ENCODE data around the gene ARSI.

Gene ARSI

GRCh38 chr5:150302301-150303069 is at the start of gene ARSI:
ARSI (minus strand) TSS chr5:150302905; CDS start chr5:150302373, 532 bp downstream.
- peak; percentile 69 for DNase-seq (ENCODE audit: low spot score)

GRCh38 chr5:150350524-150351344 is 48.0 kb upstream of the ARSI start:
- DNase-seq (ENCODE audit: low spot score), result peak; percentile 84

DNA sequence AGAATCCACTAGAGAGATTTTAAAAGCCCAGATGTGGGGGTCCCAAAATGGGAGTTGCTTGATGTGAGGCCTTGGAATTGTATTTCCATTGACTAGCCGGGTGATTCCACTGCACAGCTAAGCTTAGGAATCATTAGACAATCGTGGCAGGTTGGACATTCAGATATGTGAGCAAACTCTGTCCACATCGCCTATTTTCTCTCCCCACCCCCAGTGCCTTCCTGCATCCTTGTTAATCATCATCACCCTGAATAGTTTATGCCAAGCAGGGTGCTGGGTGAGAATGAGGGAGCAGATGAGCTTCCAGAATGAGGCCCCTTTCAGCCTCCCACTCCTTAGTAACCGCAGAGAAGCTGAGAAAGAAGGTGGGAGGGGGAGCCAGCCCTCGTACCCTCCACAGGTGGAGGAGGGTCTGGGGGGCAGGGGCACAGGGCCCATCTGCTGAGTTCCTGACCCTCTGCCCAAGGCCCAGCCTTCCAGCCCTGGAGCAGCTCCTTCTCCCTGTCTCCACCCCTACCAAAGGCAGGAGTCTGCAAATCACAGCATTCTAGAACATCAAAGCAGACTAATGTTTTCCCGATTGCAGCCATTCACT is 47.1 kb upstream of the ARSI start:
- no peak for DNase-seq (ENCODE audit: low spot score)

GRCh38 chr5:150347451-150347850 is 44.7 kb upstream of the ARSI start:
- DNase-seq (ENCODE audit: low spot score), result no peak

DNA sequence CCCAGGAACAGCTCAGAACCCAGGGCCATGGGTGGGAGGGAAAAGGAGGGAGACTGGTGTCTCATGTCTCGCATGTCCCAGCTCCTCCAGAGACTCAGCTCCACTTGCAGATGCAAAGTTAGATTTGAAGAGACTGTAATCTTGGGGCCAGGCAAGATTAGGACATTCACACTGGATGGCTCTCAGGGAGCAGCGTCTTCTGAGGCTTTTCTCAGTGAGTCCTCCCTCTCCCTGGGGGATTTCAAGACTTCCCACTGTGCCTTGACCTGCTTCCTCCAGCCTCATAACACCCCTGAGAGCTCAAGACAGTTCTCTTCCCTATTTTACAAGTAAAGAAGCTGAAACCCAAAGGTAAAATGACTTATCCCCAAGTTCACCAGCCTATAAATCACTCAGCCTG is 44.3 kb upstream of the ARSI start:
- no peak for DNase-seq (ENCODE audit: low spot score)

DNA sequence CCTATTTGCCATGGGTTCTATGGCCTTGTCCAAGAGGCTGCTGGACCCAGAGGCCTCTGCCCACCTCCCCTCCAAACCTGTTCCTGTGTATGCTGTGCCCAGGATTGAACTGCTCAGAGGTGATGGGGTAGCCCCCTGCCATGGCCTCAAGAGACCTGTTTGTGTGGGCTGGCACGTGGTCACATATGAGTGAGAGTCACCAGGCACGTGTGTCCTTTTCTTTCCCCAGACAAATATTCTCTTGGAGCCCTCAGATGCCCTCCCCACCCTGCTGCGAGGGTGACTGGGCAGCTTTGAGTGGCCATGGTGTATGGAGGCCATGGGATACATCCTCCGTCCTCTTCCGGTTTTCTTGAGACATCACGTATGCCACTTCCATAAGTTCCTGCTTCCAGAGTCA is 43.9 kb upstream of the ARSI start:
- no peak for DNase-seq (ENCODE audit: low spot score)

DNA sequence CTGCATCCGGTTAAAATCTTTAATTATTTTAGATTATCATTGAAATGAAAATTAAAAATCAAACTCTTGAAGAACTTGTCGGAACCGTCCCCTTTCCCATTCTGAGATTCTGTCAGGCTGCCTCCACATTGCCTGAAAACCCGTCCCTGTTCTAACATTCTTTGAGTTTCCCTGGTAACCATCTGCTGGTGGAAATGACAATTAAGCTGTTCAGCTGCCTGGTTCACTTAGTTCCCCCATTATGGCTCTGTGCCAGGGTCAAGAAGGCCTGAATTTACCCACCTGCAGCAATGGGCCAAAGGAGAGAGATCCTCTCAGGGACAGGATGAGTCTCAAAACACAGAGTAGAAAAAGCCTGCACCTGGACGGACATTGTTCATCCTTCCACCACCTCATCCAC is 43.0 kb upstream of the ARSI start:
- DNase-seq (ENCODE audit: low spot score), result no peak

DNA sequence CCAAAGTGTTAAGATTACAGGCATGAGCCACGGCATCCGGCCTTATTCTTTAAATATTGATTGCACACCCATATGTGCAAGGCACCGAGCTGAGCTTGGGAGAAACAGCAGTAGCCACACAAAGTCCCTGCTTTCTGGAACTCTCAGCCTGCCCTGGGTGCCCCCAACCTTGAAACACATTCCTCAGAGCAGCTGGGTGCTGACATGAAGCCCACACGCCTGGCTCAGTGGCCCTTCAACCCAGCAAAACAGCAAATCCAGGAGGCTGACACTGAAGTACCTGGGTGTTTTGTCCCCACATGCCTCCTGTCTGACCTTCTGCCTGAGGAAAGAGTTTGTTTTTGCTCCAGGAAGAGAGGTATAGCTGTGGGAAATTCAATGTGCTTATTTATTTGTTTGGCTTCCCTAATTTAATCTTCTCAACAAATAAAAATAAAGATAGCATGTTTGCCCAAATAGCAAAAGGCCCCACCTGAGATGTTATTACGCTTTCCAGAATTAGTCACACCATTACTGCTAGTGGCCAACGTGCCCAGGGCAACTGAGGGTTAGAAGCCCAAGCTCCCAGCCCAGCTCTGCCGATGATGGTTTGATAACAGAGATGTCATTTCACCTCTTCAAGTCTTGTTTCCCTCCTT is 41.4 kb upstream of the ARSI start:
- DNase-seq (ENCODE audit: low spot score), result no peak

DNA sequence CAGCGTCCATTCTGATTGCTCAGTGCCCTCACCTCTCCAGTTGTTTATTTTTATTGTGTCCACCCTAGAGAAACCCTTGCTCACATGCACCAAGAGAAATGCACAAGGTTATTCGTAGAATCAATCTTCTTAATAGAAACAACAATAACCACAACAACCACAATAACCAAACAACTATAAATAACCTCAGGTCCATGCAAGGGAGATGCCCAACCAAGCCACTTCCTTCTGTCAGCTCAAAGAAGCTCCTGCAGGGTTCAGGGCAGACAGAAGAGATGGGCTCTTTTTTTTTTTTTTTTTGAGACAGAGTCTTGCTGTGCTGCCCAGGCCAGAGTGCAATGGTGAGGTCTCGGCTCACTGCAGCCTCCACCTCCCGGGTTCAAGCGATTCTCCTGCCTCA is 39.9 kb upstream of the ARSI start:
- DNase-seq (ENCODE audit: low spot score), result no peak

- no peak for DNase-seq (ENCODE audit: low spot score)
Observed at GRCh38 chr5:150341989-150342388, 39.3 kb upstream of the ARSI start.

- DNase-seq (ENCODE audit: low spot score), result no peak
Observed at GRCh38 chr5:150341331-150341730, 38.6 kb upstream of the ARSI start.

DNA sequence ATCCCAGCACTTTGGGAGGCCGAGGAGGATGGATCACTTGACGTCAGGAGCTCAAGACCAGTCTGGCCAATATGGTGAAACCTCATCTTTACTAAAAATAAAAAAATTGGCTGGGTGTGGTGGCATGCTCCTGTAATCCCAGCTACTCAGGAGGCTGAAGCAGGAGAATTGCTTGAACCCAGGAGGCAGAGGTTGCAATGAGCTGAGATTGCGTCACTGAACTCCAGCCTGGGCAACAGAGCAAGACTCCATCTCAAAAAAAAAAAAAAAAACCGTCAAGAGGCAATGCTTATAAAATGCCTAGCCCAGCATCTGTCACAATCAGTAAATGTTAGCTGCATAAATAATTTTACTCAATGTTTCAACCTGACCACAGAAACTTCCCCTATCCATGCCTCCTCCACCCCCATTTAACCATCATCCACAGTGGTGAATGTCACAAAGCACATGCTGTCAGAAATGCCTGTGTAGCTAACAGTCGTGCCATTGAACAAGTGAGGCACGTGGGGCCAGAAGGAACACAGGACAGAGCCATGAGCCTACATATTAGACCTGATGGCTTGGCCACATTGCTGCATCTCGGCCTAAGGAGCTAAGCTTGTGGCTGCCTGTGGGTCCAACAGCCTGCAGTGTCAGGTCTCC is 38.0 kb upstream of the ARSI start:
- no peak for DNase-seq (ENCODE audit: low spot score)

DNA sequence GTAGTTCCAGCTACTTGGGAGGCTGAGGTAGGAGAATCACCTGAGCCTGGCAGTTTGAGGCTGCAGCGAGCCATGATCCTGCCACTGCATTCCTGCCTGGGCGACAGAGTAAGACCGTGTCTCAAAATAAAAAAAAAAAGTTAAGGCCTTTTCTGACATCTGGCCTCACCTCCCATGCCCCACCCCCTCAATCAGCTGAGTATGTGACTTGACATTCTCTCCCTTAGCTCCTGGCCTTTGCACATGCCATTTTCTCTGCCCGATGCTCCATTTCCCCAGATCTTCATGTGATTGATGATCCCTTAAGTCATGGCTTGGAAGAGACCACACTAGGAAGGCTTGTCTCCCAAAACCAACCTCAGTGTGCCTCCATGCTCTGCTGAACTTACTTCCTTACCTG is 37.1 kb upstream of the ARSI start:
- DNase-seq (ENCODE audit: low spot score), result no peak

- no peak for DNase-seq (ENCODE audit: low spot score)
Observed at GRCh38 chr5:150339165-150339564, 36.5 kb upstream of the ARSI start.

- DNase-seq (ENCODE audit: low spot score), result no peak
Observed at GRCh38 chr5:150338546-150338945, 35.8 kb upstream of the ARSI start.

DNA sequence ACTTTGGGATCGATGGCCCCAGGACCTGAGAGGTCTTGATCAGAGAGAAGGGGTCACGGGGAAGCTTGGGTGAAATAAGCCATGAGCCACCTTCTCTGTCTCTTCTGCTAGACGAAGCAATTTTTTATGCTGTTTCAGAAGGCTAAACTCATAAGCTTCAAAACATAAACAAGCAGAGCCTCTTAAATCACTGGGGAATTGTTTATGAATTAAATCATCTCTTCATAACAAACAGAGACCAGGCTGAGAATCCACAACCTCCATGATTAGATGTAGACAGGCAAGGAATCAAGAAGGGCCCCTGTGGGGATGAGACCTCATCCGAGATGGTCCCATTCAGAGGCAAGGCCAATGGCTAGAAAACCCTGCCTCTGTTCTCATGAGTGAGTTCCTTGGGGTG is 33.1 kb upstream of the ARSI start:
- no peak for DNase-seq (ENCODE audit: low spot score)

DNA sequence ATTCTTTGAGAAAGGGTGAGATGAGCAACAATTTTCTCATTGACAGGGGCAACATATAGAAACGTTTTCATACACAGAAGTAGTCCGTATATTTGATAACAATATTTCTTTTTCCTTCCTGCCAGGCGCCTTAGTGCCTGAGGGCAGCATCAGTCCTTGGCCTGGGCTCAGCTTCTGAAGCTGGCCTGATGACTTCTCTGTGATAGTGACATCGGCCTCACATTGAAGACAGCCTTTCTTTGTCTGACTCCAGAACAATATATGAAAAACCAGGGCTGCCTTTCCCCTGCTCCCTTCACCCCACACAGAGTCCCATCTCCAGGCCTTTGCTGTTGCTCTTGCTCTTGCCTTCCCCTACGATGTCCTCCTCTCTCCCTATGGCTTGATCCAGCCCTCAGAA is 30.7 kb upstream of the ARSI start:
- DNase-seq (ENCODE audit: low spot score), result no peak

- DNase-seq (ENCODE audit: low spot score), result no peak
Observed at GRCh38 chr5:150329881-150330876, 27.5 kb upstream of the ARSI start.

GRCh38 chr5:150329038-150329437 is 26.3 kb upstream of the ARSI start:
- DNase-seq (ENCODE audit: low spot score), result no peak

DNA sequence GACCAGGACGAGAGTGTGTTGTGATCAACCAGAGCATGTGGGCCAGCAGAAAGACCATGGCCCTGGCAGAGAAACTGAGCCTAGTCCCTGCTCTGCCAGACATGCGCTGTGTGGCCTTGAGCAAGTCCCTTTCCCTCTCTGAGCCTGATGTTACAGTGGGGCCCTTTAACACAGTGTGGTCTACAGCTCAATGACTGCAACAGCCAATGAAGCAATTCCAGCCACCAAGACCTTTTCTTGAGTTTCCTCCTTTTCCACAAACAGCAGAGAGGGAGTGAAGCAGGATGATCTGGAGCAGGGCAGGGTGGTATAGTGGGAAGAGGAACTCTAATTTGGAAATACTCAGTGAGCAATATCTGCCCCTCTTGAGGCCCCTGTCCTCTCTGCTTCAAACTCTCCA is 25.8 kb upstream of the ARSI start:
- no peak for DNase-seq (ENCODE audit: low spot score)

GRCh38 chr5:150327139-150327538 is 24.4 kb upstream of the ARSI start:
- no peak for DNase-seq (ENCODE audit: low spot score)

All from AG08395 (cell line).